ENCODE data around the gene MPP2.

GRCh38 chr17:43935204-43935925, 28.0 kb upstream of the MPP2 start:
- no peak for TF ChIP-seq CTCF (tag by site-specific recombination; IDR thresholded peaks at IDR 0.05)
- no peak for TF ChIP-seq ZNF121 (tag by site-specific recombination; IDR thresholded peaks at IDR 0.05)
- TF ChIP-seq ZNF596 (tag by site-specific recombination; IDR thresholded peaks at IDR 0.05) = no peak
- no peak for TF ChIP-seq MYNN (tag by site-specific recombination; IDR thresholded peaks at IDR 0.05; ENCODE audit: borderline replicate concordance)
